AML-193 (cell line): Measurements from ENCODE around the gene KRTAP10-3.

Source experiments
- DNase-seq, 2 experiments: peaks; one replicate each; lab custom pipeline; 2025; lab: John Stamatoyannopoulos, UW

KRTAP10-3 gene

DNA sequence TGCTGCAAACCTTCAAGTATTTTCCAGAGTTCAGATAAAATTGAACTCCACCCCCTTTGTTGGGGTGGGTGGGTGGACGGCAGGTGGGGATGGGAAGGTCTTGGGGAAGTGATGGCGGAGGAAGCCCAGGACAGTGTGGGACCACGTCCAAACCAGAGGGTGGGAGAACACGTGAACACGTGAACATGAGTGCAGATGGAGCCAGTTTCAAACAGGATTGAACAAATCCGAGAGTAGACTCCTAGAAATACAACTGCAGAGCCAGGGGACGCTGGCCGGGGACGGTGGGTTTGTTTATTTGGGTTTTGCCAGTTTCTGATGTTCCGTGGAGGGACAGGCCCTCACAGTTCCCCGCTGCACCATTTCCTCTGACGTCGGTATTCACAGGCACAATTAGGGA lies 10.2 kb downstream of the KRTAP10-3 start:
- no peak for DNase-seq

DNA sequence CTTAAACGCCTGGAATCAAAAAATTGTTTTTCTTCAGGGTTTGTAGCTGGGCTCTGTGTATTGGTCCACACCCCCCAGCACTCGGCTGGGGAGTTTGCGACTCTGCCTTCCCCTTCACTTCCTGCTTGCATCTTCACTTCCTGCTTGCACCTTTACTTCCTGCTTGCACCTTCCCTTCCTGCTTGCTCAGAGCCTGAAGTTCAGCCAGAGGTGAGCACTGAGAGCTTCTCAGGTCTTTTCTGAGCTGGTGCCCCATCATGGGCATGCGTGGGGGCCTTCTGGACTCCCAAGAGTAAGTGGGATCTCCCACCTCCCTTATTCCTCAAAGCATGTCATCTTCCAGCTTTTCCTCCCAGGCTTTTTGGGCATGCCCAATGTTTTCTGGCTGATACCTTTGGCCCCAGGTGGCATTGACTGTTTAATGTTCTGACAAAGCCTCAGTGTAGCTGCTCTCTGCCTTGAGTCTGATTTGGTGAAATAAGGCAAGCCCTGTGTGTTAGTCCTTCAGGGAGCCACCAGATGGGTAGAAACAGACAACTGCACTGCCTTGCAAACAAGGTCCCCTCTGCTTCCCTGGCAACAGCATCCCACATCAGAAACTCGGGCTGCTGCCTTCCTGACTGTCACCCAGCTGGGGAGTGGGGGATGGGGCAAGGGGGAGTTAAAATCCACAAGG lies 10.8 kb downstream of the KRTAP10-3 start:
- no peak for DNase-seq

DNA sequence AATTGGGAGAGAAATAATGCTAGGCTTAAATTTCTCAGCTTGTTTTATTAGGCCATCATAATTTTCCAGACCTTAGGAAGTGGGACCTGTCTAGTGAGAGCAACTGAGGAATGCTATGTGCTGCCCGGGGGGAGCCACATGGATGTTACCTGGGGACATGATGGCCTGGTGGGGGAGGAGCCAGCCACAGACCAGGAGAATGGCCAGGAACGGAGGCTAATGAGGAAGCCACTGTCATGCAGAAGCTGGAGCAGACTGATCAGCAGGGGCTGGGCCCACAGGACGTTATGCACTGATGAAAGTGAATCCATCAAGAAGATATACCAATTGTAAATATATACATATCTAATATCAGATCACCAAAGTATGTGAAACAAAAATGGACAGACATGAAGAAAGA lies 14.0 kb downstream of the KRTAP10-3 start:
- DNase-seq, result no peak

DNA sequence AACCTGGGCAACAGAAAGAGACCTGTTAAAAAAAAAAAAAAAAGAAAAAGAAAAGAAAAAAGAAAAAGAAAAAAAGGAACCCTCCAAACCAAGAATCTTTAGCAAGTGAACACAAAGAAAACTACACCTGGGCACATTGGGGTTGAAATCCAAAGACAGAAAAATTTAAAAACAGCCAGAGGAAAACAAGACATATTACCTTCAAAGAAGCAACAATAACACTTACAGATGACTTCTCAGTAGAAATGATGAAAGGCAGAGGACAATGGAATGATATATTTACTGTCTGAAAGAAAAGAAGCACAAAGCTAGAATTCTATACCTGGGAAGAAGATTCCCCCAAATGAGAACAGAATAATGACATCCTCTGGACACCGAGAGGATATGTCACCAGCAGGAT lies 15.9 kb downstream of the KRTAP10-3 start:
- no peak for DNase-seq

DNA sequence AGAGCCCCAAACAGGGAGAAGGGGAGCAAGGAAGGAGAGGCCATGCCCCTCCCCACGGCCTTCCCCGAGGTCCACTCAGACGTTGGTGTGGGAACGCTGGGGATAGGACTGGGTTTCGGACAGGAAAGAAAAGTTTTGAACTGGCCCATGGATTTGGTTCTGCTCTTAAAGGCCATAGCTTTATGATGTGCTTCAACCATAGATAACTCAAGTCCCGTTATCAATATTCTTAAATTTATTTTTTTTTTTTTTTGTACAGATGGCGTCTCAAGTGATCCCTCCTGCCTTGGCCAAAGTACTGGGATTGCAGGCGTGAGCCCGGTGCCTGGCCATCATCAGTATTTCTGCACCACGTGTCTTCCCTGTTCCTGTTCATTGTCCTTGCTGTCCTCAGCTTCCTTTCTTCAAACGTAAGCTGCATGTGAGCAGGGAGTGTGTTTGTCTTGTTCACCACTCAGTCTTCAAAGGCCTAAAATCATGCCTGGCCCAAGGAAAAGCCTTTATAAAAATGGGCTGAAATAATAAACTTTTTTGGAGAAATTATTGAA lies 17.8 kb downstream of the KRTAP10-3 start:
- DNase-seq, result no peak

DNA sequence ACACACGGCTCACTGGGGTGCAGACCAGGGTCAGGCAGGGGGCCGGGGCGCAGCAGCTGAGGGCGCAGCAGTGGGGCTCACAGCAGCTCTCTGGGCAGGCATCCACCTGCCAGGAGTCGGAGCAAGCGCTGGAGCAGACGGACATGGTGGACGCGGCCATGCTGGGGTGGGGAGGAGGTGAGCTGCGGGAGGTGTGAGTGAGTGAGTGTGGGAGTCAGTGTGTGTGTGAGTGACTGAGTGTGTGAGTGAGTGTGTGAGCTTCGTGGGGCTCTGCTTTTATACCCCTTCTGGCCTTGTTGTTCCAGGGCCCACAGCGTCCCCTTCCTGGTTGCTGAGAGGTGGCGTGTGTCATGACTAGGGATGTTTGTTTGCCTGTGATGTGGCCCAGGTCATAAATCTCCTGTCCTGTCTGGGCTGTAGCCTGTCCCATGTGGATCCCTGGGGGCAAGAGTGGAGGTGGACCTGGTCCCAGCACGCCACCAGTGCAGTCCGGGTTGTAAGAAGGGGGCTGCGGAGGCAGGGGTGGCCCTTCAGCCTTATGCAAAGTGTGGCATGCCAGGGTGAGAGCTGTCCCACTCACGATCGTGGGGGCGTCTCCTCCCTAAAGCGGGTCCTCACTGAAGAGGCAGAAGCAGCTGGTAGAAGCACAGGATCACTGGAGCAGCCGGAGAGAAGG lies 18.5 kb downstream of the KRTAP10-3 start, which contains the start of gene KRTAP10-1:
KRTAP10-1 (minus strand) TSS at position 205 of the 676 bp plus-strand sequence; CDS start at position 160, 45 bp downstream.
- no peak for DNase-seq

DNA sequence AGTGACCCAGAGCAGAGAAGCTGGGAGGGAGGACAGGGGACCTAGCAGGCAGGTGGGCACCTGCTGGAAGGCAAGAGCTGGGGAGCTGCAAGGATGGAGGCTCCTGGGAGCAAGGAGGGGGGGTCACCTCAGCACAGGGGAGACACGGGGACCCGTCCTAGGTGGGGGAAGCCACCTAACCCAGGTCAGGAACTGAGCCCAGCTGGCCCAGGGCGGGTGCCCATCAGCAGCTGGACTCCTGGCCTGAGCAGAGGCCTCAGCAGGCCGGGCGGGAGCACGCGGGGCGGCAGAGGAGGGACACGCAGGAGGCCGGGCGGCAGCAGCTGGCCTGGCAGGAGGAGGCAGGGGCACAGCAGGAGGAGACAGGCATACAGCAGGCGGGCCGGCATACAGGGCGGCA lies 19.5 kb downstream of the KRTAP10-3 start:
- DNase-seq, result no peak

DNA sequence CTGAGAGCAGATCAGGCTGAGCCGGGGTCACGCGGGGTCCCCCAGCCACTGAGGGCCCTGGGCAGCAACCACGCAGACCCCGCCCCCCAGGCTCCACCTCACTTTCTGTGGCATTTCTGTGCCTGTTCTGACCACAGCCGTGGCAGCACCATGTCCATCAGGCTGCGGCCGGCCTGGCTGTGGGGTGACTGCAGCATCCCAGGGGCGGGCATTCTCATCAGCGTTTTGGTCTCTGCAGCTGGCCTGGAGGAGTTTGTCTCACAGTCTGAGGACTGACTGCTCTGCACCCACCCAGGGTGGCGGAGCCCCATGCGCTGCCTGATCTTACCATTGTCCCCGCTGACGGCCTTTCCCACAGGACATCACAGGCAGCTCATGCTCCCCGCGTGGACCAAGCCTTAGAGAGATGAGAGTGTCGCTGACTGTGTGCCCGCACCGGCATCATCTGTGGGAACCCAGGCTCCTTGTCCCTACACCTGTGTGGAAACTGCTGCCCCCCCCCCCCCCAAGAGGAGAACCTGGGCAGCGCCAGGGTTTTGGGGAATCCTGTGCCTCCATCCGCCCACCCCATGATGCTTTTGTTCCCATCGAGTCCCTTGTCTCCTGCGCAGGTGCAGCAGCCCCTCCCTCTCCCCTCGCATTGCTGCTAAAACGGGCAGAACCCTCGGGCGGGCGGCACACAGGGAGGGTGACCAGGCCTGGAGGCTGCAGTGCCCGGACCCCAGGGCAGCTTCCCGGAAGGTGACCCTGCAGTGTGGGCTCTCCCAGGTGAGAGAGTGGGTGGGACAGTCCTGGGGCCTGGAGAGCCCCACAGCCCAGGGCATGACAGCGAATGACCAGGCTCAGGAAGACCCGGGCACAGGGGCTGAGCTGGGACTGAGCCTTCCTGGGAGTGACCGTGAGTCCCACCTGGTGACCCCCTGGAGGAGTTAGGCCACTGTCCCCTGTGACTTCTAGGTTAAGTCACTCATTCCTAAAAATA lies 20.4 kb downstream of the KRTAP10-3 start:
- no peak for DNase-seq

DNA sequence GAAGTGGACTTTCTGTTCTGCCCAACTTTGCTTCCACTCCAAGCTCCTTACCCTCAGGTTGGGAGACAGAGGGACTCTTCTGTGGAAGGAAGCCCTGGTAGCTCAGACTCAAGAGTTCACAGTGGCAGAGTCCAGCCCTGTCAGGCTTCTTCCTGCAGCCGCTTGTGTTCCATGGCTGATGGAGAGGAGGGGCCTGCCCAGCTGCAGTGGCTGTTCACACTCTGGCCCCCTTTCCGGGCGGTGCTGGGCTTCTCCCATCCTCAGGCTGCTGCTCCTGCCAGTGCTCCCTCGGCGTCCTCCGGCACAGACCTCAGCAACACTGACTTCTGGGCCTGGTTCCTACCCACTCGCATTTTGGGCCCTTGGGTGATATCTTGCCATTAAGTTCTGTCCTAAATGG lies 22.6 kb downstream of the KRTAP10-3 start:
- no peak for DNase-seq

DNA sequence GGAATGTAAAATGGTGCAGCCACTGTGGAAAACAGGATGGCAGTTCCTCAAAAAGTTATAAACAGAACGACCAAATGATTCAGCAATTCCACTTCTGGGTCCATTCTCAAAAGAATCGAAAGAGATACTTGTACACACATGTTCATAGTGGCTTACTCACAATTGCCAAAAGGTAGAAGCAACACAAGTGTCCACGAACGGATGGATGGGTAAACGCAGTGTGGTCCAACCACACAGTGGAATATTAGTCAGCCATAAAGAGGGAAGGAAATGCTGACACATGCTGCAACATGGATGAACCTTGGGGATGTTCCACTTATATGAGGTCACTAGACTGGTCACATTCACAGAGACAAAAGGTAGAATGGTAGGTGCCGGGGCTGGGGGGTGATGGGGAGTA lies 23.9 kb downstream of the KRTAP10-3 start:
- no peak for DNase-seq

DNA sequence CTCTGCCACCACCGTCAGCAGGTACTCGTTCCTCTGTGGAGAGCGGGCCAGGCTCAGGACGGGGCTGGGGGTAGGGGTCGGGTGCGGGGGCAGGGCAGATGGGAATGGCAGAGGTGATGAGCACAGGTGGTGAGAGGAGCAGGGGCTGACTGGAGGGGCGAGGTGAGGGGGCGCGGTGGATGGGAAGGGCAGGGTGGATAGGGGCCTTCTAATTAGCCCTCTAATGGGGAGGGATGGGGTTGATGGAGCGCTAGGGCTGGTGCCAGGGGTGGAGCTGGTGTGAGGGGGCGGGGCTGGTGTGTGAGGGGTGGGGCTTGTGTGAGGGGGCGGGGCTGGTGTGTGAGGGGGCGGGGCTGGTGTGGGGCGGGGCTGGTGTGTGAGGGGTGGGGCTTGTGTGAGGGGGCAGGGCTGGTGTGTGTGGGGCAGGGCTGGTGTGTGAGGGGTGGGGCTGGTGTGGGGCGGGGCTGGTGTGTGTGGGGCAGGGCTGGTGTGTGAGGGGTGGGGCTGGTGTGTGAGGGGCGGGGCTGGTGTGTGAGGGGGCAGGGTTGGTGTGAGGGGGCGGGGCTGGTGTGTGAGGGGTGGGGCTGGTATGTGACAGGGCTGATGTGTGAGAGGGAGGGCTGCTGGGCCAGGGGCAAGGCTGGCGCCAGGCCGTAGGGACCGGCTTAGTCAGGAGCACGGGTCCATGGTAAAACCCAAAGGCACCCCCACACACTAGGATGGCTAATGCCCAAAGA lies 24.5 kb downstream of the KRTAP10-3 start:
- no peak for DNase-seq

DNA sequence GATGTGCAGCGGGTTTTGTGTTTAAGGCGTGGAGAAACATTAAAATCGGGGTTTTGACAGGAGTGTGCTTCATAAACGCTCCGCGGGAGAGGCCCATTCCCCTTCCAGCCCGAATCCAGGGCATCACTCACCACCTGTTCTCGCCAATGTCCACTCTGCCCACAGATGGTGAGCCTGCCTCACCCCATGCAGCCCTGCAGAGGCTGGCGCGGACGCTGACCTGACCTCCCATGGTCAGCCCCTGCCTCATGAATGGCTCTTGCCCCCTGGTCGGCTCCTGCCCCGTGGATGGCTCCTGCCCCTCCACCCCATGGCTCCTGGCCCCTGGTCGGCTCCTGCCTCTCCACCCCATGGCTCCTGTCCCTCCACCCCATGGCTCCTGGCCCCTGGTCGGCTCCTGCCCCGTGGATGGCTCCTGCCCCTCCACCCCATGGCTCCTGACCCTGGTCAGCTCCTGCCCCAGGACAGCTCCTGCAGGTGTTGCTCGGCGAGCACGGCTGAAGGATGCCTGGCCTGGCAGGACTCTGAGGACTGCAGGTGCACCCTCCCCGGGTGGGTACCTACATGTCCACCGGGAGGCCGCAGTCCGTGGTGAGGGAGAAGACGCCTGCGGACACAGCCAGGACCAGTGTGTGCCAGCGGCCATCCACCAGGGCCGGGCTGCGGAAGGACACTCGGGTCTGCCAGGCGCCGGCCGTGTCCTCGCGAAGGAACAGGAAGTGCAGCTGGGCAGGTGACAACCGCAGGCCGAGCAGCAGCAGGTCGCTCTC lies 25.3 kb downstream of the KRTAP10-3 start:
- DNase-seq, result no peak

DNA sequence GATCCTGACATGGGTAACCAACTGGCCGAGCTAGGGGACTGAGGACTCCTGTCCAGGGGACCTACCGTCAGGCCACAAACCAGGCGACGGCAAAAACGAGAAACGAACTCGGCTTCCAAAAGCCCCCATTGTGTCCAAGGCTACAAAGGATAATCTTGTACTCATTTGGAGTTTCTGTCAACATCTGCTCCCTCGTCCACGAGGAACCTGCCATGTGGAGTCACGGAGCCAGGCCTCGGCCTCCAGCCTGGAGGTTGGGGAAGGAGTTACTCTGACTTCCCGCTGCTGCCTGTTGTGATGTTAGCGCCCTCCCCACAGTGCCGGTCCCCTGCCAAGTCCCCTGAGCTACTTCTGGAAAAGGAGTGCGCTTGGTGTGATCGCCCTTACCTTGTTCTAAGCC lies 25.9 kb downstream of the KRTAP10-3 start:
- DNase-seq, result no peak

DNA sequence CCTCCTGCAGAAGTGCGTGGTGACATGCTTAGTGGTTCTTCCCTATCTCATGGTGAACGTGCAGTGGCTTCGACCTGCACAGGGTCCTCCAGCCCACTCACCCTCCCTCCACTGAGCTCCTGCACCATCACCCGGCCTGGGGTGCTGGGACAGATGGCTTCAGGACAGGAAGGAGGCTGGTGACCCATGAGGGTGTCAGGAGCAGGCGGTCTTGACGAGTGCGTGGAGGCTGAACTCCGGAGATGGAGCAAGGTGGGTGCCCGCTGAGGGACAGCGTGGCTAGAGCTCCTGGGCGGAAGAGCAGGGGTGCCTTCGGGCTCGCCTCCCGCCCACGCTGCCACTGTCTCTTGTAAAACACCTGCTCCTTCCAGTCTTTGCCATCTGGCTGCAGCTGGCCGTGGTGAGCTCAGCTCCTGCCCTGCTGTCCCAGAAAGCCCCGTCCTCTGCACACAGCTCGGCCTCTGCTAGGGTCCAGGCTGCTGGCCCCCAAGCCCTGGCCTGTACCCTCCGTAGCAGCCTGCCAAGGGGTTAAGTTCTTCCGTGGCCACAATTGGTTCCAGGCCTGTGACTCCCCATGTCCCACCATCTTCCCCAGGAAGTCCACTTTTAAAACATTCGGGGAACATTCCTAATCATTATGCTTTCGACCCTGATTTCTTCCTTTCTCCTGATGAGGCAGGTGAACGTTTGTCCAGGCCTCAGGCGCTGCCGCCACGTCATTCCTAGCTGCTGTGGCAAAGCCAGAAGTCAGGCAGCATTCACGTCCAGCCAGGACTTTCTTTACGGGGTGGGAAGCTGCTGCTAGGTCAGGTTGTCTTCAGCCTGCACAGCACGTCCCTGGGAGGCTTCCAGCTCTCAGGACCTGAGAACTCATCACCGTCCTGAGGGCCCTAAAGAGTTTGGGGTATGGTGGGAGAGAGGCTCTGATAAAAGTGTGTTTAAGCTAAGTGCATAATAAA lies 26.7 kb downstream of the KRTAP10-3 start:
- DNase-seq, result no peak

DNA sequence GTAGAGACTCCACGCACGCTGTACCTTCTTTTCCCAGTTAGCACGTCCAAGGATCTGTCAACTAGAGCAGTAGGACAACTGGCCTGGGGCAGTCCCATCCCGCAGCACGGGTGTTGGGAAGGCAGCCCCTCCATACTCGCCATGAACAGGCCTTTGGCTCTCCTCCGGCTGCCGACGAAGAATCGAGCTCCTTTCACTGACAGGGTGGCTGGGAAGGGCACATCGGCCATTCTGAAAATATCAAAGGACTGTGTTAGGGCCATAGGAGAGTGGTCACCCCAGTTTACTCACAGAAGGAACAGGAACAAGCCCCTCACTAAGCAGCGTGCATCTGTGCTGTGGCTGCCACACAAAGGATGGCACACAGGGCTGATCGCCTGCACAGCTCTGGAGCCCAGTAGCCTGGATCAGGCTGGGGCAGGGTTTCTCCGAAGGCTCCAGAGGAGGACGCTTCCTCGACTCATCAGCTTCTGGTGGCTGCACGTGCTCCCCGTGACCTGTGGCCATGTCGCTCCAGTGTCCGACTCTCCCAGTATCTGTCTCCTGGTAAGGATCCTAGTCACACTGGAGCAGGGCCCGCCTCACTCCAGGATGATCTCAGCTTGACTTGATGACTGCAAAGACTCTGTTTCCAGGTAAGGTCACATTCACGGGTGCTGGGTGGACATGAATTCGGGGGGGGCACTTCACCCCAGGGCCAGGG lies 27.5 kb downstream of the KRTAP10-3 start:
- no peak for DNase-seq

DNA sequence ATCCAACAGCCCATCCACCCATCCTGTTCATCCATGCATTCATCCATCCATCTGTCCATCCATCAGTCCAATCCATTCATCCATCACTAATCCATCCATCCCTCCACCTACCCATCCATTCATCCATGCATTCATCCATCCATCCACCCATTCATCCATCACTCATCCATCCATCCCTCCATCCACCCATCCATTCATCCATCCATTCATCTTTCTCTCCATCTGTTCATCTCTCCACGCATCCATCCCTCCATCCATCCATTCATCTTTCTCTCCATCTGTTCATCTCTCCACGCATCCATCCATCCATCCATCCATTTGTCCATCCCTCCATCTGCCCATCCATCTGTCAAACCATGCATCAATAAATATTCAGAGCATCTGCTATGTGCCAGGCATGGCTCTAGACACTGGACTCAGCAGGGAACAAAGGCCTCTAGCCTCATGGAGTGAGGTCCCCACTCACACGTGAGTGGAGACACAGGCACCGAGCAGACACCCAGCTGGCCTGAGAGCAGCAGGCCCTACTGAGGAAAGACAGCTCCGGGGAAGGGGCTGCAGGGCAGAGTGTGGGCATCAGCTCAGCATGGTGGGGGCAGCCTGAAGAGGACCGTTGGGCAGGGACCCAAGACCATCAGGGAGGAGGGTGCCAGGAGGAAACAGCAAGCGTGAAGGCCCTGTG lies 28.2 kb downstream of the KRTAP10-3 start:
- DNase-seq, result no peak

DNA sequence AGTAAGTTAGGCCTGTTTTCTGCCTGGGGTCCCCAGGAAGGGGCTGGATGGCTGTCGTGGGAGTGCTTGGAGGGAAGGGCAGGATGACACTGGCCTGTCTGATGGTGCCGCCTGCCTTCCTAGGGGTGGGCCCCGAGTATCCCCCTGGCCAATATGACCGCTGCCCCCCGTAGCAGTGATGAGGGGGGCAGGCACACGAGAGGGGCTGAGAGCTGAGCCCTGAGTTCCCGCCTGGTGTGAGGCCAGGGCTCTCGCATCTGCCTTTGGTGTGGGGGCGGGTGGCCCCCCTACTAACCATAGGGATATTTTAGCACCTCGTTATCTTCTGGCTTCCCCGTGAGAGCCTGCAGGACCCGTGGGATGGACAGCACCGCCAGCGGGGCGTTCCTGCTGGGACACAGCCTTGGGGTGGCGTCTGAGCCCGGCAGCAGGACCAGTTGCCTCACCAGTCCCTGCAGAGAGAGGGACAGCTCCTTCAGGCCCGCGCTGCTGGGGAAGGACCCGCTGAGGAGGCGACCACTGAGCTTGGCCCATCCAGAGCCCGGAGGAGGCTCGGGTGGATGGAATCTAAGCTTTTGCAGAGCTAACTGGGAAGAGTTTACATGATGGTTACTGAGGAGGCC lies 29.0 kb downstream of the KRTAP10-3 start:
- no peak for DNase-seq

DNA sequence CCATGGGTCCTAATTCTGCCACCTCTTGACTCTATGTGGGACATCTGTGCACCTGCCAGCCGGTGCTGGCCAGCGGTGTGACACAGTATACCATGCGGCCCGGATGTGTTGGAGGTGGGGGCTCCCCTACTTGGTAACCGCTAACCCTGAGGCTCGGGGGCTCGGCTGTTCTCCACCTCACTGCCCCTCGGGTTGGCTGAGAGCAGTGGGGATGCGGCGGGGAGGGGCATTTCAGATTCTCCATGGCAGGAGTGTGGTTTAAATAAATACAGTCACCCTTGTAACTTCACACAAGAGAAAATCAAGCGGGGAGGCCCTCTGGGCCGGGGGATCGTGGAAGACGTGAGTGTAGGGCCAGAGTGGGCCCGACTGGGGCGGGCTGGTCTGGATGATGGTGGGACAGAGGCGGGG lies 29.6 kb downstream of the KRTAP10-3 start:
- no peak for DNase-seq
